GM10266 (cell line): ENCODE measurements around the gene DHRS2.

Source experiments
- DNase-seq: peaks from one replicate; pipeline ENCODE4 v3.0.0; 2012; ENCODE audit errors: extremely low spot score
- CTCF ChIP-seq: IDR thresholded peaks from 2 replicates; pipeline ENCODE4 v1.5.1; 2012; ENCODE audit warnings: mild to moderate bottlenecking, low read depth; ENCODE audit not compliant: control insufficient read depth, insufficient read depth; ENCODE audit errors: missing control alignments

DHRS2 gene

DNA sequence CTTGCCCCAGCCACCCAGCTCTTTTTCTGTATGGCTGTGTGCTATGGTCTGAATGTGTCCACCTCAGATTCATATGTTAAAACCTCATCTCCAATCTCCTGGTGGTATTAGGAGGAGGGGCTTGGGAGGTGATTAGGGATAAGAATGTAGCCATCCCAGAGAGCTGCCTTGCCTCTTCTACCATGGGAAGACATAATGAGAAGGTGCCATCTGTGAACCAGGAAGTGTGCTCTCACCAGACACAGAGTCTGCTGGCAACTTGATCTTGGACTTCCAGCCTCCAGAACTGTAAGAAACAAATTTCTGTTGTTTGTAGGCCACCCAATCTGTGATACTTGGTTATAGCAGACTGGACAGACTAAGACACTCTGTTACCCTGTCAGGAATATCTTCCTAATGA is 34.7 kb upstream of the DHRS2 start:
- TF ChIP-seq CTCF, result no peak
- DNase-seq, result no peak

DNA sequence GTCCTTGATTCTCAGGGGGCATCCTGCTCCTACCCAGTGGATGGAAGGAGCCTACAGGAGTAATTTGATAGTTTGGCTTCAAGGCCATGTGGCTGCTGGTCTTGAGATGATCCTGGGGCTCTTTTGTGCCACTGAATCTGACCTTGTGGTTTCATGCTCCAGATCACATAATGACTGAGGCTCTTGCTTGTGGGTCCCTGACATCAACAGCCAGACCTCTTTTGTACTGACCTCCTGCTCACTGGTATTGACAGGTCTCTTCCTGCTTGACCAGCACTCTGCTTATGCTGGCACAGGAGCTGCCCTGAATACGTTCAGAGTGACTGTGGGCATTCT is 34.4 kb upstream of the DHRS2 start:
- DNase-seq, result no peak
- TF ChIP-seq CTCF, result no peak

GRCh38 chr14:23602181-23603095 is 33.7 kb upstream of the DHRS2 start:
- DNase-seq, result no peak
- TF ChIP-seq CTCF, result no peak

DNA sequence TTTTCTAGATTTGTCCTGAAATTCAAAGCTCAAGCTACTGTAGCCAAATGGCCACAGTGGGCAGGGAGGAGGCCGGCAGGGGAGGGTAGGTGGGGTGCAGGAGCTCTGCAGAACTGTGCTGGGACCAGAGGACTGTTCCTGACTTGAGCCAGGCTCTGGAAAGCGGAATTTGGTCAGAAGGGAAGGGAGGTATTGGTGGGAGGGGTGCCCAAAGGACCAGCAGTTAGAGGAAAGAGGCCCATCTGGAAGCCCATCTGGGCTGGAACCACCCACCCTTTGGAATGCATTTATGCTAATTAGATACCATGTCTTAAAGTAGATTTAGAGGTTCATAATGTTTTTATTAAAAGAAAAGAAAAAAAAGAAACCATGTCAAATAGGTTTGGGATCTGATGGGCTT is 33.1 kb upstream of the DHRS2 start:
- no peak for TF ChIP-seq CTCF

GRCh38 chr14:23604148-23604547 is 32.0 kb upstream of the DHRS2 start:
- no peak for DNase-seq
- TF ChIP-seq CTCF, result no peak

More for the DNA sequence above, 33.1 kb upstream of the DHRS2 start:
- no peak for DNase-seq

DNA sequence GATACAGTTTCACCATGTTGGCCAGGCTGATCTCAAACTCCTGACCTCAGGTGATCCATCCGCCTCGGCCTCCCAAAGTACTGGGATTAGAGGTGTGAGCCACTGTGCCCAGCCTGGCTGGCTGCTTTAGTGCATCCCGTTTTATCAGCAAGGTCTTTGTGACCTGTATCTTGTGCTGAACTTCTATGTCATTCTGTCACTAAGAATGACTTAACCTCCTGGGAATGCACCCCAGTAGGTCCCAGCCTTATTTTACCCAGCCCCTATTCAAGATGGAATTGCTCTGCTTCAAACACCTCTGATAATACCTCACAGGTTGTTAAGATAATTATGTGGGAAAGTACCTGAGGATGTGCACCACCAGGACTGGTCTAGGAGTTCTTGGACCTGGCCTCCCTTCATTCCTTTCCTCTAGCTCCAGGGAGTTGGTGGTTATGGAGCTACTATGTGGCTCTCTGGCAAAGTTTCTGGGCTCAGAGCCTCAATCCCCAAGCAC is 31.4 kb upstream of the DHRS2 start:
- TF ChIP-seq CTCF, result no peak
- no peak for DNase-seq

GRCh38 chr14:23605931-23606585 is 30.1 kb upstream of the DHRS2 start:
- DNase-seq, result peak; percentile 70

More at GRCh38 chr14:23605931-23606585, 30.1 kb upstream of the DHRS2 start:
- no peak for TF ChIP-seq CTCF
